ENCODE results near the gene GIMAP4.

DNA sequence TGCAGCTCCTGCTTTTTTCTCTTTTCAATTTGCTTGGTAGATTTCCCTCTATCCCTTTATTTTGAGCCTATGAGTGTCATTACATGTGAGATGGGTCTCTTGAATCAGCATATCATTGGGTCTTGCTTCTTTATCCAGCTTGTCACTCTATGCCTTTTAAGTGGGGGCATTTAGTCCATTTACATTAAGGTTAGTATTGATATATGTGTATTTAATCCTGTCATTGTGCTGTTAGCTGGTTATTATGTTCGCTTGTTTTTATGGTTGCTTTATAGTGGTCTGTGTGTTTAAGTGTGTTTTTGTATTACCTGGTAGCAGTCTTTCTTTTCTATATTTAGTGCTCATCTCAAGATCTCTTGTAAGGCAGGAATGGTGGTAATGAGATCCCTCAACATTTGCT is 35.5 kb upstream of the GIMAP4 start:
- TF ChIP-seq, protein P1, sequence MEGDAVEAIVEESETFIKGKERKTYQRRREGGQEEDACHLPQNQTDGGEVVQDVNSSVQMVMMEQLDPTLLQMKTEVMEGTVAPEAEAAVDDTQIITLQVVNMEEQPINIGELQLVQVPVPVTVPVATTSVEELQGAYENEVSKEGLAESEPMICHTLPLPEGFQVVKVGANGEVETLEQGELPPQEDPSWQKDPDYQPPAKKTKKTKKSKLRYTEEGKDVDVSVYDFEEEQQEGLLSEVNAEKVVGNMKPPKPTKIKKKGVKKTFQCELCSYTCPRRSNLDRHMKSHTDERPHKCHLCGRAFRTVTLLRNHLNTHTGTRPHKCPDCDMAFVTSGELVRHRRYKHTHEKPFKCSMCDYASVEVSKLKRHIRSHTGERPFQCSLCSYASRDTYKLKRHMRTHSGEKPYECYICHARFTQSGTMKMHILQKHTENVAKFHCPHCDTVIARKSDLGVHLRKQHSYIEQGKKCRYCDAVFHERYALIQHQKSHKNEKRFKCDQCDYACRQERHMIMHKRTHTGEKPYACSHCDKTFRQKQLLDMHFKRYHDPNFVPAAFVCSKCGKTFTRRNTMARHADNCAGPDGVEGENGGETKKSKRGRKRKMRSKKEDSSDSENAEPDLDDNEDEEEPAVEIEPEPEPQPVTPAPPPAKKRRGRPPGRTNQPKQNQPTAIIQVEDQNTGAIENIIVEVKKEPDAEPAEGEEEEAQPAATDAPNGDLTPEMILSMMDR (IDR thresholded peaks at IDR 0.05): no peak
- TF ChIP-seq POLR2A (IDR thresholded peaks at IDR 0.05): no peak

Measured in body of pancreas (tissue), 4 donors.